Subcutaneous abdominal adipose tissue (tissue), 5 donors: ENCODE measurements around the gene FADD.

Source experiments
- H3K27ac ChIP-seq: one replicate; pipeline ENCODE4 v1.7.0; 2013; ENCODE audit warnings: low read depth, mild to moderate bottlenecking, inconsistent platforms, low read length, moderate library complexity
- H3K27me3 ChIP-seq, 5 donors: one replicate each; pipeline ENCODE4 v1.7.0; 2013; ENCODE audit warnings: low read length in 5 of 5, inconsistent platforms in 1 of 5; ENCODE audit not compliant: control insufficient read depth in 5 of 5, insufficient read depth in 4 of 5
- H3K36me3 ChIP-seq, 5 donors: one replicate each; pipeline ENCODE4 v1.7.0; 2013; ENCODE audit warnings: low read length in 5 of 5; ENCODE audit not compliant: control insufficient read depth in 5 of 5, insufficient read depth in 5 of 5
- H3K4me1 ChIP-seq, 5 donors: one replicate each; pipeline ENCODE4 v1.7.0; 2013; ENCODE audit warnings: low read length in 5 of 5, mild to moderate bottlenecking in 3 of 5, moderate library complexity in 1 of 5; ENCODE audit not compliant: control insufficient read depth in 5 of 5, insufficient read depth in 5 of 5
- H3K4me3 ChIP-seq, 5 donors: one replicate each; pipeline ENCODE4 v1.7.0; 2013; ENCODE audit warnings: low read length in 5 of 5, low read depth in 1 of 5
- H3K9ac ChIP-seq, 5 donors: one replicate each; pipeline ENCODE4 v1.7.0; 2013; ENCODE audit warnings: low read length in 5 of 5, mild to moderate bottlenecking in 4 of 5, moderate library complexity in 3 of 5
- H3K9me3 ChIP-seq, 5 donors: one replicate each; pipeline ENCODE4 v1.7.0; 2013; ENCODE audit warnings: low read length in 5 of 5; ENCODE audit not compliant: control insufficient read depth in 5 of 5
- donor health status: healthy.
- donor health status: healthy.
- donor health status: healthy.
- donor health status: healthy.
- donor health status: healthy.

The FADD gene

DNA sequence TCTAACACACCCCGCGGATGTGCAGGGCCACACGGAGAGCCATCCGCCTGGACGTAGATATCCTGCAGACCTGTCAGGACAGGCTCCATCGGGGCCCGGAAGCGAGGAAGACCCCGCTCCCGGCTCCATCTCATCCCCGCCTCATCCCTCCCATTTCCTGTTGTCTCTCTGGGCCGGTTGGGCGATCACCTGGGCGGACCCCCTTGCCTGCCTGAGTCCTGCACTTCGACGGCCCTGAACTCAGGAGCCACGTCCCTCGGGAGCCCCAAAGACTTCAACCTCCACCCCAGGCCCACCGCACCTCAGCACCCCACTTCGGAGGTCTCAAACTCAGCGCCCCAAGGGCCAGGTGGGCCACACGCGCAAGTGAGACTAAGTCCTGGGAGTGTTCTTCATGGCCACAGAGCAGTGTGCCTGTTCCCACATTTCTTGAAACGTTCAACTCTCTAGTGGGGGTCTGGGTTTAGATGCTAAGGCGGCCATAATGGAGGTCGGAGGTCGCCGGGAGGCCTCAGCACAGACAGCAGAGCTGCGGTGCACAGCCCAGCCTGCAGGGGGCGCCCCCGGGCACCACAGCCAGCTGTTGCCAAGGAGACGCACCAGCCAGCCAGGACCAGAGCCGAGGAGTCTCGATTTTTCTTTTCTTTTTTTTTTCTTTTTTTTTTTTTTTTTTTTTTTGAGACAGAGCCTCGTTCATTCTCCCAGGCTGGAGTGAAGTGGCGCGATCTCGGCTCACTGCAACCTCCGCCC is 26.0 kb upstream of the FADD start:
- Histone ChIP-seq H3K27ac (no peak overlapping the region), H3K4me3 (no peak overlapping the region), H3K27me3 (peaks cover 0 to 9% (median 0%) of the 10 kb centered on the region in 5 donors), H3K9me3 (no peaks in the 10 kb centered on the region), H3K4me1 (no peaks in the 10 kb centered on the region), H3K9ac (no peak overlapping the region), H3K36me3 (no peaks in the 10 kb centered on the region)

DNA sequence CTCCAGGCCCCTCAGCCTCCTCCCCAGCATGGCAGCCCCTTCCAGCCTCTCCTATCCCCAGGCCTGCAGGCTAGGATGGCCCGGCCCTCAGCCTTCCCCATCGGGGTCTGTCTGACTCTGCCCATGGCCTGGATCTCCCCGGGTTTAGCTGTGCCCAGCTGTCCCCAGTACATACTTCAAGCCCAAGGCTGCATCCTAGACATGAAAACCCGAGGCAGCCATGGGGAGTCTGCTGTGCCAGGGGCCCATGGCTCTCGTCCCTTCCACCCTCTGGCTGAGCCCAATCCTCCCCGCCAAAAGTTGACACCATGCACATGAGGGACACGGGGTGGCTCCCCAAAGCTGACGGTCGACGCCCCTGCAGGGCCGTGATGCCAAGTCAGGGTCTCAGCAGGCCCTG is 22.2 kb upstream of the FADD start:
- no peaks in the 10 kb centered on the region for H3K9me3 ChIP-seq
- H3K9ac ChIP-seq = no peak overlapping the region
- peaks cover 0 to 11% (median 8%) of the 10 kb centered on the region in 5 donors for H3K4me1 ChIP-seq
- no peak overlapping the region for H3K4me3 ChIP-seq
- H3K27ac ChIP-seq = no peak overlapping the region
- H3K36me3 ChIP-seq = peaks cover 0 to 6% (median 0%) of the 10 kb centered on the region in 5 donors
- H3K27me3 ChIP-seq = peaks cover 0 to 12% (median 2%) of the 10 kb centered on the region in 5 donors

DNA sequence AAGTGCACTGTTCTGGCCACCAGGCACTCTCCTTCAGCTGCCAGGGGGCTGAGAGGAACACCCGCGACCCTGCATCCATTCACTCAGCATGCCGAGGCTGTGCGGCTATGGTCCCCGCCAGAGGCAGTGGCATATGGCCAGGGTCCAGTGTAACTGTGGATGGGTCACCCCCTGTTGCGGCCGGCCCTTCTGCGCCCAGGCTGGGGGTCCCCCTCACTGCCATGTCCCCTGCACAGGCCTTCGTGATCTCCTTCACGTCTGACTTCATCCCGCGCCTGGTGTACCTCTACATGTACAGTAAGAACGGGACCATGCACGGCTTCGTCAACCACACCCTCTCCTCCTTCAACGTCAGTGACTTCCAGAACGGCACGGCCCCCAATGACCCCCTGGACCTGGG is 20.8 kb upstream of the FADD start:
- H3K27me3 ChIP-seq = peaks cover 0 to 20% (median 2%) of the 10 kb centered on the region in 5 donors
- H3K9ac ChIP-seq = no peak overlapping the region
- peaks cover 0 to 11% (median 8%) of the 10 kb centered on the region in 5 donors for H3K4me1 ChIP-seq
- H3K27ac ChIP-seq = no peak overlapping the region
- H3K4me3 ChIP-seq = no peak overlapping the region
- no peaks in the 10 kb centered on the region for H3K9me3 ChIP-seq
- peaks cover 0 to 6% (median 0%) of the 10 kb centered on the region in 5 donors for H3K36me3 ChIP-seq

DNA sequence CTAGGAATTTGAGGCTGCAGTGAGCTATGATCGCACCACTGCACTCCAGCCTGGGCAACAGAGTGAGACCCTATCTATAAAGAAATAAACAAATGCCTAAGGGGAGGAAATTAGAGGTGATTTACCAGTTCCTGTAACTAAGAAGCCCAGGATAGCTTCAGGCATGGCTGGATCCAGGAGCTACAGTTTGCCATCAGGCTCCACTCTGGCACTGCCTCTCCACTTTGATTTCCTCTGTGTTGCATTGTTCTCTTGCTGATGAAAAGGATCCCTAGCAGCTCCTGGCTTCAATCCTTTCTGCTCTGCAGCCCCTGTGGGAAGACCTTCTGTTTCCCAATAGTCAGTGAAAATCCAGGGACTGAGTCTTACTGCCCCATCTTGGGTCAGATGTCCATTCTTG is 20.1 kb upstream of the FADD start:
- Histone ChIP-seq H3K36me3 (peaks cover 0 to 6% (median 0%) of the 10 kb centered on the region in 5 donors), H3K27me3 (peaks cover 0 to 18% (median 2%) of the 10 kb centered on the region in 5 donors), H3K9me3 (no peaks in the 10 kb centered on the region), H3K4me3 (no peak overlapping the region), H3K27ac (no peak overlapping the region), H3K9ac (no peak overlapping the region), H3K4me1 (peaks cover 0 to 11% (median 8%) of the 10 kb centered on the region in 5 donors)

DNA sequence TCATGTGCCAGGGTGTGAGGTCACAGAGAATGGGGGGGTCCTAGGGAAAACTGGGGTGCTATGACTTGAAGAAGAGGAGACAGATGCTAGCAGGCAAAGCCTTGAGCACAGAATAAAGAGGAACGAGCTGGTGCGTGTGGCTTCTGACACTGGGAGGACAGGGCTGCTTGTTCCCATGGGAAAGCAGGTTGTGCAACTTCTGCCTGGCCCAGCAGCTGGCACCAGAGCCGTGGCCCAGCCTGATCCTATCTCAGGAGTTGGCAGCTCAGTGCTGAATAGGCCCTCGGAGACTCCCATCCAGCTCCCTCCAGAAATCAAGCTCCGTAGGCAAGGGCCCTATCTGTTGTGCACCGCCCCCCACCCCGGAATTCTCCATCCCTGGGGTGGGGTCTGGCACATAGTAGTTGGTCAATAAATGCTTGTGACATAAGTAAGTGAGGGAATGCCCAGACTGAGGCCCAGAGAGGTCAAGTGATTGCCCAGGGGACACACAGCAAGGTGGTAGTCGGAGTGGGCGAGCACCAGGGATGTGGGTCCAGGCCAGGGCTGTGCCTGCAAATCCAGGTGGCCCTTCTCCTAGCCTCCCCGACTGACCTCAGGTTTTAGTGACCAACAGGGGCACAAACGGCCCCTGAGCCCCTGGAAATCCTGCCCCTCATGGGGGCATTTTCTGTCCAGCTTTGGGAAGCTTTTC is 19.5 kb upstream of the FADD start:
- H3K36me3 ChIP-seq = peaks cover 0 to 6% (median 0%) of the 10 kb centered on the region in 5 donors
- H3K9me3 ChIP-seq = no peaks in the 10 kb centered on the region
- H3K27me3 ChIP-seq = peaks cover 0 to 15% (median 2%) of the 10 kb centered on the region in 5 donors
- H3K9ac ChIP-seq = no peak overlapping the region
- no peak overlapping the region for H3K4me3 ChIP-seq
- peaks cover 0 to 11% (median 8%) of the 10 kb centered on the region in 5 donors for H3K4me1 ChIP-seq
- no peak overlapping the region for H3K27ac ChIP-seq

DNA sequence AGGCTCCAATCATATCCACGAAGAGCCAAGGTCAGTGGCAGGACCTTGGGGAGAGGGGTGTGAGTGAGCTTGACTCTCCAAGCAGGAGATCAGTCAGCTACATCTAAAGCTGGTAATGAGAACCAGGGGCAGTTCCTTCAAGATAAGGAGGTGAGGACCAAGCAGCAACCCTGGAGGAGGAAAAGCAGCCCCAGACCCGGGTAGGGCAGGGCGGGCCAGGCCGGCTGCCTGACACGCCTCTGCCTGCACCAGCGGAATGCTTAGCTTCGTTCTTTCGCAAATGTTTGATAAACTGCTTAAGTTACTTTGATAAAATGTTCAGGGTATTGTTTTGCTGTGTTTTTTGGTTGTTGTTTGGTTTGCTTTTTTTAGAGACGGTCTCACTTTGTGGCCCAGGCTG is 18.7 kb upstream of the FADD start:
- Histone ChIP-seq H3K27ac (no peak overlapping the region), H3K36me3 (peaks cover 0 to 6% (median 0%) of the 10 kb centered on the region in 5 donors), H3K9me3 (no peaks in the 10 kb centered on the region), H3K9ac (no peak overlapping the region), H3K4me1 (peaks cover 0 to 11% (median 8%) of the 10 kb centered on the region in 5 donors), H3K27me3 (peaks cover 0 to 15% (median 2%) of the 10 kb centered on the region in 5 donors), H3K4me3 (no peak overlapping the region)

DNA sequence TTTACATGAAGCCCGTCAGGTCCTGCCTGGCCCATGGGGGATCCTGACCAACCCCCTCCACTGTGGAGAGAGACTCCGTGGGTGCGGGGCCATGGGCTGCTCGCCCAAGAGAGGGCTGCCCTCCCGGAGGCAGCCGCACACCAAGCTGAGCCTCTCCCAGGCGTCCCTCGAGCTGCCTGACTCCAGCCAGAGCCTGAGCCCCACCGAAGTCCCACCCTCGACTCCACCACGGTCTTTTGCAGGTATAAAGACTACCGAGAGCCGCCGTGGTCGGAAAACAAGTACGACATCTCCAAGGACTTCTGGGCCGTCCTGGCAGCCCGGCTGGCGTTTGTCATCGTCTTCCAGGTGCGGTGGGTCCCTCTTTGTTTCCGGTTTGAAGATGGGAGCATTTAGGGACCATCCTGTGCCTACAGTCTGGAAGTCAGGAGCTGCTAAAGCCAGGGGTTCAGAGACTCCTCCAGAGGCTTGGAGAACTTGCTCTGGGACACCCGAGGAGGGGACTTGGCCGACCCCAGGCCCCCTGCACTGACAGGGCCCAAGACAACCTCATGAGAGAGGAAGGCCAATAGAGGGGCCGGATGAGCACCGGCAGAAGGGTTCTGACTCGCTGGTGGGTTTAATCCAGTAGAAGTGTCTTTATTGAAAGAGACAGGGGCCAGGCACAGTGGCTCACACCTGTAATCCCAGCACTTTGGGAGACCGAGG is 17.6 kb upstream of the FADD start:
- H3K9me3 ChIP-seq = no peaks in the 10 kb centered on the region
- peaks cover 0 to 15% (median 2%) of the 10 kb centered on the region in 5 donors for H3K27me3 ChIP-seq
- H3K4me3 ChIP-seq = no peak overlapping the region
- no peak overlapping the region for H3K27ac ChIP-seq
- peaks cover 0 to 6% (median 0%) of the 10 kb centered on the region in 5 donors for H3K36me3 ChIP-seq
- no peak overlapping the region for H3K9ac ChIP-seq
- peaks cover 0 to 11% (median 8%) of the 10 kb centered on the region in 5 donors for H3K4me1 ChIP-seq

DNA sequence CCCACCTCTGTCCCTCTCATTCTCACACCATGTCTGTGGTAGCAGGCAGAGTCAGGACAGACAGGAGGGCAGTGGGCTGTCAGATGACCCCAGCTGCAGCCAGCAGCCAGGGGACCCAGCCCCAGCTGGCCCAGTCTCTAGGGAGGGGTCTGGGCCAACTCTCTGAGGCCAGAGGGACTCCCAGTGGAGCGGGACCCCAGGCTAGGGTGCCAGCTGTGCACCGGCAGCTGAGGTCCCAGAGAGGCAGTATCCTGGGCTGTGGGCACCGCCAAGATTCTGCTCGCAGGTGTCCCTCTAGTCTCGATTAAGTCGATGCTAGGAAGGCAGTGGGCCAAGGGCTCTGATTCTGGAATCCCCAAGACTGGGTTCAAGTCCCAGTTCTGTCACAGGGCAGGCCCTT is 16.7 kb upstream of the FADD start:
- no peaks in the 10 kb centered on the region for H3K9me3 ChIP-seq
- no peak overlapping the region for H3K4me3 ChIP-seq
- H3K27me3 ChIP-seq = peaks cover 0 to 11% (median 2%) of the 10 kb centered on the region in 5 donors
- peaks cover 2 to 11% (median 8%) of the 10 kb centered on the region in 5 donors for H3K4me1 ChIP-seq
- no peak overlapping the region for H3K9ac ChIP-seq
- peaks cover 0 to 6% (median 0%) of the 10 kb centered on the region in 5 donors for H3K36me3 ChIP-seq
- H3K27ac ChIP-seq = no peak overlapping the region

DNA sequence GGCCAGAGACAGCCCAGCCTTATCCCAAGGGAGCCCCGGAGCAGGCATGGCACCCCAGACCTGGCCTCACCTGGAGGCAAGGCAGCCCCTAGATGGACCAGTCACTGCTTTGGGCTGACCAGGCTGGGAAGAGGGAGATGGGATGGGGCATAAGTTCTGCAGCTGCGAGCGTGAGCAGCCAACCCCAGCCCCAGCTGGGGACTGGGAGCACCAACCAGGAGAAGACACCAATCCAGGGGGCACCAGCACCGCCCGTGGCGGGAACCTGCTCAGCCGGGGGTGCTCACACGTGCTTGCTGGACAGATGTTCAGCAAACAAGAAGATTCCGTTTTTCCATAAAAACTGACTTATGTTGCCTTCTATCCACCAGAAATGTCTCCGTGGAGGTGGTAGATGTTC is 16.2 kb upstream of the FADD start:
- peaks cover 0 to 11% (median 2%) of the 10 kb centered on the region in 5 donors for H3K27me3 ChIP-seq
- H3K27ac ChIP-seq = no peak overlapping the region
- no peaks in the 10 kb centered on the region for H3K9me3 ChIP-seq

More for the DNA sequence above, 16.2 kb upstream of the FADD start:
- Histone ChIP-seq H3K36me3 (peaks cover 0 to 6% (median 0%) of the 10 kb centered on the region in 5 donors), H3K4me3 (no peak overlapping the region), H3K9ac (no peak overlapping the region), H3K4me1 (peaks cover 2 to 11% (median 8%) of the 10 kb centered on the region in 5 donors)
